GM12864 (cell line): Measurements from ENCODE around the gene ANKHD1.

ENCODE experiments used
- DNase-seq: peaks from one replicate; pipeline ENCODE4 v3.0.0-alpha.2; 2011; ENCODE audit warnings: low read depth
- H3K4me3 ChIP-seq: 2 replicates; pipeline ENCODE4 v1.5.1; 2011; ENCODE audit warnings: mild to moderate bottlenecking, low read depth, low read length, control low read depth
- CTCF ChIP-seq: IDR thresholded peaks from 2 replicates; pipeline ENCODE4 v1.5.1; 2011; ENCODE audit warnings: low read depth, mild to moderate bottlenecking, moderate library complexity, low read length, control low read depth, inconsistent platforms; ENCODE audit errors: missing control alignments

Gene ANKHD1

GRCh38 chr5:140391732-140392131 lies 9.9 kb upstream of the ANKHD1 start:
- DNase-seq = no peak
- TF ChIP-seq CTCF = no peak

GRCh38 chr5:140393738-140394137 lies 7.9 kb upstream of the ANKHD1 start:
- TF ChIP-seq CTCF = no peak
- H3K4me3 ChIP-seq = no peak overlapping the region

More at GRCh38 chr5:140391732-140392131, 9.9 kb upstream of the ANKHD1 start:
- H3K4me3 ChIP-seq = no peak overlapping the region

GRCh38 chr5:140398379-140398811 lies 3.2 kb upstream of the ANKHD1 start:
- DNase-seq = no peak
- H3K4me3 ChIP-seq = no peak overlapping the region
- no peak for TF ChIP-seq CTCF

More at GRCh38 chr5:140393738-140394137, 7.9 kb upstream of the ANKHD1 start:
- no peak for DNase-seq

- TF ChIP-seq CTCF = no peak
- DNase-seq = peak; percentile 27
Measured at GRCh38 chr5:140399979-140400729, 1.5 kb upstream of the ANKHD1 start.

GRCh38 chr5:140400730-140401361 lies 787 bp upstream of the ANKHD1 start:
- DNase-seq = peak; percentile 96
- H3K4me3 ChIP-seq = peak overlapping the region; percentile 73
- TF ChIP-seq CTCF = no peak

More at GRCh38 chr5:140399979-140400729, 1.5 kb upstream of the ANKHD1 start:
- peak overlapping the region; percentile 73 for H3K4me3 ChIP-seq

- DNase-seq = peak; percentile 7
- no peak for TF ChIP-seq CTCF
- peak overlapping the region; percentile 73 for H3K4me3 ChIP-seq
Measured at GRCh38 chr5:140402258-140403074, 833 bp downstream of the ANKHD1 start.
